Fibroblast of mammary gland (primary cell): ENCODE results near the gene DLEU7.

Experiments used
- DNase-seq: peaks from one replicate; pipeline ENCODE4 v3.0.0-alpha.2; 2010; ENCODE audit warnings: low read depth
- H3K4me3 ChIP-seq: 2 replicates; pipeline ENCODE4 v1.5.1; 2011; ENCODE audit warnings: low read depth, mild to moderate bottlenecking, low read length, moderate library complexity; ENCODE audit not compliant: control insufficient read depth
- TF ChIP-seq, protein P1 (sequence below): conservative IDR thresholded peaks from 2 replicates; pipeline ENCODE4 v1.5.1; 2011; ENCODE audit warnings: low read depth, low read length, inconsistent platforms; ENCODE audit not compliant: control insufficient read depth, insufficient read depth

Gene DLEU7

GRCh38 chr13:50798923-50799322 is 44.6 kb downstream of the DLEU7 start:
- H3K4me3 ChIP-seq: no peak overlapping the region
- TF ChIP-seq, protein P1, sequence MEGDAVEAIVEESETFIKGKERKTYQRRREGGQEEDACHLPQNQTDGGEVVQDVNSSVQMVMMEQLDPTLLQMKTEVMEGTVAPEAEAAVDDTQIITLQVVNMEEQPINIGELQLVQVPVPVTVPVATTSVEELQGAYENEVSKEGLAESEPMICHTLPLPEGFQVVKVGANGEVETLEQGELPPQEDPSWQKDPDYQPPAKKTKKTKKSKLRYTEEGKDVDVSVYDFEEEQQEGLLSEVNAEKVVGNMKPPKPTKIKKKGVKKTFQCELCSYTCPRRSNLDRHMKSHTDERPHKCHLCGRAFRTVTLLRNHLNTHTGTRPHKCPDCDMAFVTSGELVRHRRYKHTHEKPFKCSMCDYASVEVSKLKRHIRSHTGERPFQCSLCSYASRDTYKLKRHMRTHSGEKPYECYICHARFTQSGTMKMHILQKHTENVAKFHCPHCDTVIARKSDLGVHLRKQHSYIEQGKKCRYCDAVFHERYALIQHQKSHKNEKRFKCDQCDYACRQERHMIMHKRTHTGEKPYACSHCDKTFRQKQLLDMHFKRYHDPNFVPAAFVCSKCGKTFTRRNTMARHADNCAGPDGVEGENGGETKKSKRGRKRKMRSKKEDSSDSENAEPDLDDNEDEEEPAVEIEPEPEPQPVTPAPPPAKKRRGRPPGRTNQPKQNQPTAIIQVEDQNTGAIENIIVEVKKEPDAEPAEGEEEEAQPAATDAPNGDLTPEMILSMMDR: no peak
- DNase-seq: peak; percentile 57

GRCh38 chr13:50797091-50797490 is 46.4 kb downstream of the DLEU7 start:
- no peak for DNase-seq
- H3K4me3 ChIP-seq: no peak overlapping the region
- TF ChIP-seq, protein P1: no peak

DNA sequence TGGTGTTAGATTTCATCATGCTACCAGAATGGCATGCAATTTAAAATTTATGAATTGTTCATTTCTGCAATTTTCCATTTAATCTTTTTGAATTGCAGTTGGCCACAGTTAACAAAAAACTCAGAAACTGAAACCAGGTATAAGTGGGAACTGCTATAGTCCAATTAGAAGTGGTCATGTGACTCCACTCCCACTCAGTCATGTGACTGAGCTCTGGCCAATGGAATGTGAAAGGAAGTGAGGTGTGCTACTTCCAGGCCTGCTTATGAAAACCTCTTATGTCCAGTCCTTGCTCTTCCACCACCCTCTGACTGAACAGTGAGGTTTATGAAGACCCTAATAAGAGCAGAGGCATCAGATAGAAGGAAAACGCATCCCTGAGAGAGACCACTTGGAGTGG is 47.0 kb downstream of the DLEU7 start:
- H3K4me3 ChIP-seq: no peak overlapping the region
- TF ChIP-seq, protein P1: no peak

DNA sequence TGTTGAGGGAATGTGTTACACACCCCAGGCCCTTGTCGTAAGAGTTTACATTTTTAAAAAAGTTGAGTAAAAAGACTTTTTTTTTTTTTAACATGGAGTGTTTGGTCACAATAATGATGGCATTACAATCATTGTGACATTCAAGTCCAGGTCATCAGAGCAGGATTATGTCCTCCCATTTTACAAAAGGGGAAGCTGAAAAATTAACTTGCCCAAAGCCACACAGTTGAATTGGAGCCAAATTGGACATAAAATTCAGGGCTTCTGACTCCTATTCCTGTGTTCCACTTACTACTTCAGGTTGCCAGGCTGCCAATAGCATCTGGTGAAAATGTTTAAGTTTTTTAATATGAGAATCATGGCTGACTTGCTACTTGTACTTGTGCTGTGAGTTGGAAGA is 49.3 kb downstream of the DLEU7 start:
- no peak for DNase-seq
- H3K4me3 ChIP-seq: no peak overlapping the region
- TF ChIP-seq, protein P1: no peak

More for the DNA sequence above, 47.0 kb downstream of the DLEU7 start:
- DNase-seq: no peak

DNA sequence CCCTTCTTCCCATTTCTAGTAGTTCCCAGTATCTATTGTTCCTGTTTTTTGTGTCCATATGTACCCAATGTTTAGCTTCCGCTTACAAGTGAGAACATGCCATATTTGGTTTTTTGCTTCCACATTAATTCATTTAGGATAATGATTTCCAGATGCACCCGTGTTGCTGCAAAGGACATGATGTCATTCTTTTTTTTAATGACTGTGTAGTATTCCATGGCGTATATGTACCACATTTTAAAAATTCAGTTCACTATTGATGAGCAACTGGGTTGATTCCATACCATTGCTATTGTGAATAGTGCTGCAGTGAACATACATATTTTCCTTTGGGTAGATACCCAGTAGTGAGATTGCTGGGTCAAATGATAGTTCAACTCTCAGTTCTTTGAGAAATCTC is 50.5 kb downstream of the DLEU7 start:
- TF ChIP-seq, protein P1: no peak
- H3K4me3 ChIP-seq: no peak overlapping the region
- DNase-seq: no peak

DNA sequence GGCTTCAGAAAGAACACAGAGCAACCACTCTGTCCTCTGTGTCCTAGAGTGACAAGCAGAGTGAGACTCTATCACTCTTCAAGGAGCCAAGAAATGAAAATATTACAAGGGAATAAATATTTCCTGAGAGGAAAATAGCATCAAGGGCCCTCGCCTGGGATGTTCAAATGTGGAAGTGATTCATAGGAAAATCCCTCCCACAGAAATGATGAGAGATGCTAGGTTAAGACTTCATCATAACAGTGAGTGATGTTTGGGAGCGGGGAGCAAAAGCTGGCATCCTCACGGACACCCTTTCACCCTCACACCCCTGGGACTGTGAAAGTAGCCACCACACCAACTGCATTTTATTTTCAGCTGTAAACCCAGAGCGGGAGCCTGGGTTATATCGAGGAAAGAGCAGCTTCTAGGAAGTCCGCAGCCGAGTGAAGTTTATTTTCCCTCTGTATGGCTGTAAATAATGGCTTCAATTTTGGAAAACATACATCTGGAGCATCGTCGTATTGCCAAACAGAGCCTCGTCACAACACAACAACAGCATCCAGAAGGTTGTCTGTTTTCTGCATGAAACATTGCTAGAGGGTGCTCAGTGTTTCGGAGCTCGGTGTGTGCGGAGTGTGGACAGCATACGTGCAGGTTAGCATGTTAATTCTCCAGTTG is 54.8 kb downstream of the DLEU7 start:
- TF ChIP-seq, protein P1: no peak
- H3K4me3 ChIP-seq: no peak overlapping the region
- no peak for DNase-seq
